Duodenal mucosa (tissue), 2 donors: ENCODE data around the gene DHX15.

Experiments used
- H3K27ac ChIP-seq: one replicate; pipeline ENCODE4 v1.7.0; 2013; ENCODE audit warnings: low read depth, low read length
- H3K27me3 ChIP-seq, 2 donors: one replicate each; pipeline ENCODE4 v1.7.0; 2013; ENCODE audit warnings: low read length in 2 of 2, control low read depth in 1 of 2; ENCODE audit not compliant: insufficient read depth in 2 of 2, control insufficient read depth in 1 of 2
- H3K36me3 ChIP-seq, 2 donors: one replicate each; pipeline ENCODE4 v1.7.0; 2013; ENCODE audit warnings: low read length in 2 of 2, control low read depth in 1 of 2; ENCODE audit not compliant: insufficient read depth in 2 of 2, control insufficient read depth in 1 of 2
- H3K4me1 ChIP-seq, 2 donors: one replicate each; pipeline ENCODE4 v1.7.0; 2013; ENCODE audit warnings: low read length in 2 of 2, control low read depth in 1 of 2; ENCODE audit not compliant: insufficient read depth in 2 of 2, control insufficient read depth in 1 of 2
- H3K4me3 ChIP-seq, 2 donors: one replicate each; pipeline ENCODE4 v1.7.0; 2013; ENCODE audit warnings: low read length in 2 of 2, low read depth in 1 of 2
- H3K9ac ChIP-seq, 2 donors: one replicate each; pipeline ENCODE4 v1.7.0; 2013; ENCODE audit warnings: low read length in 2 of 2, low read depth in 1 of 2
- H3K9me3 ChIP-seq, 2 donors: one replicate each; pipeline ENCODE4 v1.7.0; 2013; ENCODE audit warnings: low read length in 2 of 2, control low read depth in 1 of 2; ENCODE audit not compliant: control insufficient read depth in 1 of 2

Gene DHX15

GRCh38 chr4:24519649-24520048, 64.7 kb downstream of the DHX15 start:
- Histone ChIP-seq H3K9me3 (no peaks in the 10 kb centered on the region), H3K4me1 (peaks cover 0 to 4% of the 10 kb centered on the region in 2 donors), H3K27ac (no peak overlapping the region), H3K9ac (no peak overlapping the region), H3K4me3 (no peak overlapping the region), H3K27me3 (no peaks in the 10 kb centered on the region), H3K36me3 (peaks cover 2 to 12% of the 10 kb centered on the region in 2 donors)

- H3K4me3 ChIP-seq, result no peak overlapping the region
- peaks cover 0 to under 1% of the 10 kb centered on the region in 2 donors for H3K36me3 ChIP-seq
- no peak overlapping the region for H3K9ac ChIP-seq
- H3K4me1 ChIP-seq, result peaks cover 0 to 4% of the 10 kb centered on the region in 2 donors
- no peak overlapping the region for H3K27ac ChIP-seq
- H3K27me3 ChIP-seq, result no peaks in the 10 kb centered on the region
- H3K9me3 ChIP-seq, result no peaks in the 10 kb centered on the region
Observed at GRCh38 chr4:24517676-24518075, 66.7 kb downstream of the DHX15 start.

GRCh38 chr4:24516926-24517325, 67.4 kb downstream of the DHX15 start:
- Histone ChIP-seq H3K4me3 (no peak overlapping the region), H3K36me3 (no peaks in the 10 kb centered on the region), H3K27ac (no peak overlapping the region), H3K9me3 (no peaks in the 10 kb centered on the region), H3K27me3 (no peaks in the 10 kb centered on the region), H3K4me1 (peaks cover 0 to 4% of the 10 kb centered on the region in 2 donors), H3K9ac (no peak overlapping the region)

DNA sequence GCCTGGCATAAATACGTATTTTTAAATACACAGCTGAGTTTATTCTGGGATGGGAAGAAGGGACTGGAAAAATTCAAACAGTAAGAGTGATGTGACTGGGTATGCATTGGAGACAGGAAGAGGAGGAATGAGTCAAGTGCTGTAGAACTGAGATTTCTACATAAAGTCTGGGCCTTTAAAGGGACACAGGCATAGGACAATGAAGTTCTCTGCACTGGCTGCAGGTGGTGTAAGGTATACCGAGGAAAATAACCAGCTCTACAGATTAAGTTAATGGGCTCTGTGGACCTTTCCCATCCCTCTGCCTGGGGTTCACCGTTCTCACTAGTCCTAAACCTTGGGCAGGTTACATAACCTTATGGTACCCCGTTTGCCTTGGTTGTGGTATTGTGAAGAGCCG, 68.7 kb downstream of the DHX15 start:
- Histone ChIP-seq H3K4me1 (peaks cover 0 to 4% of the 10 kb centered on the region in 2 donors), H3K27me3 (no peaks in the 10 kb centered on the region), H3K27ac (no peak overlapping the region), H3K9ac (no peak overlapping the region), H3K36me3 (peaks cover 0 to 2% of the 10 kb centered on the region in 2 donors), H3K4me3 (no peak overlapping the region), H3K9me3 (no peaks in the 10 kb centered on the region)

GRCh38 chr4:24514808-24515207, 69.5 kb downstream of the DHX15 start:
- H3K9me3 ChIP-seq, result no peaks in the 10 kb centered on the region
- H3K36me3 ChIP-seq, result peaks cover 0 to 2% of the 10 kb centered on the region in 2 donors
- peaks cover 0 to 4% of the 10 kb centered on the region in 2 donors for H3K4me1 ChIP-seq
- no peak overlapping the region for H3K9ac ChIP-seq
- H3K4me3 ChIP-seq, result no peak overlapping the region
- H3K27ac ChIP-seq, result no peak overlapping the region
- H3K27me3 ChIP-seq, result no peaks in the 10 kb centered on the region

DNA sequence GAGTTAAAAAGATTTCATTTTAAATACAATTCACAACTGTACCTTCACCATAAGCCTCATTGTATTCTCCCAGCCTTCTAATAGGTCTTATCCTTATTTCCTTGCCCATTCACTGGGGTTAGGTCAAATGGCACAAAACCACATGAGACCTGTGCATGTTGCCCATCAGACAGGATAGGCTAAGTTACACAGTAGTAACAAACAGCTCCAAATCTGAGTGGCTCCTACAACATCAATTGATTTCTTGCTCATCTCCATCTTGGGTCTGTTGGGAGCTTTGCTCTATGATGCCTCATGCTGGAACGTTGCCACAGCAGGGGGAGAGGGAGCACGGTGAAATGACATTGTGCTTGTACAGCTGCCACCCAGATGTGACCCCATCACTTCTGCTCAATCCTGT, 70.6 kb downstream of the DHX15 start:
- no peak overlapping the region for H3K27ac ChIP-seq
- no peaks in the 10 kb centered on the region for H3K27me3 ChIP-seq
- H3K4me1 ChIP-seq, result peaks cover 0 to 4% of the 10 kb centered on the region in 2 donors
- peaks cover 0 to 2% of the 10 kb centered on the region in 2 donors for H3K36me3 ChIP-seq
- no peak overlapping the region for H3K9ac ChIP-seq
- no peak overlapping the region for H3K4me3 ChIP-seq
- H3K9me3 ChIP-seq, result no peaks in the 10 kb centered on the region

- no peaks in the 10 kb centered on the region for H3K9me3 ChIP-seq
- no peaks in the 10 kb centered on the region for H3K4me1 ChIP-seq
- H3K27ac ChIP-seq, result no peak overlapping the region
- H3K9ac ChIP-seq, result no peak overlapping the region
- H3K36me3 ChIP-seq, result peaks cover 0 to 2% of the 10 kb centered on the region in 2 donors
- H3K27me3 ChIP-seq, result no peaks in the 10 kb centered on the region
- no peak overlapping the region for H3K4me3 ChIP-seq
Observed at GRCh38 chr4:24511371-24512063, 72.8 kb downstream of the DHX15 start.

DNA sequence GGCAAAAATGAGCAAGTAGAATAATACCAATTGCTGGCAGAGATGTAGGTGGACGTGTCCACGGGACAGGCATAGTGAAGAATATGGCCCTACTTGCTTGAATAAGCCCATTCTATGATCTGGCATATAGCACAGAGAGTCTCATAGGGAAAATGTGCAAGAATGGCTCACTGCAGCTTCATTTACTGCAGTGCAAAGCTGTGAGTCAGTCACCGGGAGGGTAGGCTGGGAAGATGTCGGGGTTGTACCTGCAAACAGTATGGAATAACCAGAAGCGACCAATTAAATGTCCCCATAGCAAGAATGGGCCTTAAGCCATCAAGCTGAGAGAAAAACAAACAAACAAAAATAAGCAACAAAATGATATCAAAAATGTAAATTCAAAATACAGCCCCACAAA, 74.3 kb downstream of the DHX15 start:
- Histone ChIP-seq H3K36me3 (peaks cover 0 to 2% of the 10 kb centered on the region in 2 donors), H3K9ac (no peak overlapping the region), H3K27me3 (no peaks in the 10 kb centered on the region), H3K4me3 (no peak overlapping the region), H3K4me1 (no peaks in the 10 kb centered on the region), H3K9me3 (no peaks in the 10 kb centered on the region), H3K27ac (no peak overlapping the region)

- no peaks in the 10 kb centered on the region for H3K27me3 ChIP-seq
- H3K36me3 ChIP-seq, result peaks cover 0 to 2% of the 10 kb centered on the region in 2 donors
- H3K27ac ChIP-seq, result no peak overlapping the region
- H3K4me3 ChIP-seq, result no peak overlapping the region
- H3K9me3 ChIP-seq, result no peaks in the 10 kb centered on the region
- H3K9ac ChIP-seq, result no peak overlapping the region
- H3K4me1 ChIP-seq, result no peaks in the 10 kb centered on the region
Observed at GRCh38 chr4:24508541-24508940, 75.8 kb downstream of the DHX15 start.

- Histone ChIP-seq H3K9ac (no peak overlapping the region), H3K4me3 (no peak overlapping the region), H3K27ac (no peak overlapping the region), H3K4me1 (no peaks in the 10 kb centered on the region), H3K36me3 (peaks cover 0 to 2% of the 10 kb centered on the region in 2 donors), H3K9me3 (no peaks in the 10 kb centered on the region), H3K27me3 (no peaks in the 10 kb centered on the region)
Observed at GRCh38 chr4:24507439-24507838, 76.9 kb downstream of the DHX15 start.
